ENCODE data around the gene L3MBTL1.

L3MBTL1 gene

DNA sequence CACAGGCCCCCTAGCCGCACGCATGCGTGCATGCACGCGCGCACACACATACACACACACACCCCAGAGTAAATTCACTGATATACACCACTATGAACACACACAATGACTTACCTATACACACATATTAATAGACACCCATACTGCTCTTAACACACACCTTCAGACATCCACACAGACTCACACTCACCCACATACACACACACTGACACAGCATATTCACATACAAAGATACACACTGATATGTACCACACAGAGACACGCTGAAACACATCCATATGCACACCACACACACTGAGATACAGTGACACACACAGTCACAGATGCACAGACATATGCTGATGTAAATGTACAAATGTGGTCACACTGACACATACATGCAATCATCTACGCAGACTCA is 57.0 kb downstream of the L3MBTL1 start:
- Histone ChIP-seq H3K9me3 (replicated peaks in 1 of 2; ENCODE audit: control insufficient read depth in 2 of 2, insufficient read depth in 1 of 2, low read depth in 1 of 2, low read length in 2 of 2) (no peaks in the 10 kb centered on the region), H2BK5ac (ENCODE audit: low read length) (no peak overlapping the region), H3K4me1 (ENCODE audit: control insufficient read depth in 2 of 2, insufficient read depth in 1 of 2, low read depth in 1 of 2, low read length in 2 of 2) (no peaks in the 10 kb centered on the region), H4K8ac (ENCODE audit: low read depth, low read length) (no peak overlapping the region), H3K9ac (ENCODE audit: low read depth, low read length, poor library complexity) (no peak overlapping the region), H2BK12ac (ENCODE audit: low read length) (no peak overlapping the region), H2AK5ac (ENCODE audit: low read depth, low read length) (no peak overlapping the region), H3K27me3 (ENCODE audit: control insufficient read depth in 3 of 3, insufficient read depth in 3 of 3, low read depth in 1 of 3, low read length in 3 of 3) (peaks cover 0 to 3% (median 0%) of the 10 kb centered on the region in 3 experiments), H4K91ac (ENCODE audit: low read depth, low read length, poor library complexity) (no peak overlapping the region), H2BK15ac (ENCODE audit: low read length) (no peak overlapping the region), H3K4me2 (ENCODE audit: insufficient read depth, low read length, poor library complexity, severe bottlenecking) (no peak overlapping the region), H3K79me1 (ENCODE audit: low read depth, low read length) (no peaks in the 10 kb centered on the region), H3K36me3 (replicated peaks in 1 of 2; ENCODE audit: control insufficient read depth in 2 of 2, insufficient read depth in 2 of 2, low read length in 2 of 2) (no peaks in the 10 kb centered on the region), H3K18ac (ENCODE audit: low read length) (no peak overlapping the region), H3K23ac (ENCODE audit: low read depth, low read length, poor library complexity) (no peak overlapping the region), H3K14ac (ENCODE audit: low read length) (no peak overlapping the region), H2BK120ac (ENCODE audit: low read depth, low read length) (no peak overlapping the region), H2AFZ (ENCODE audit: low read length) (no peak overlapping the region), H3K4ac (ENCODE audit: low read length) (no peak overlapping the region), H3K27ac (replicated peaks; ENCODE audit: low read length) (no peak overlapping the region), H3K4me3 (ENCODE audit: low read length in 2 of 2) (no peak overlapping the region)
- WGBS, 2 donors (ENCODE audit: extremely low coverage in 2 of 2, insufficient read length in 2 of 2, insufficient replicate concordance in 1 of 2) = no CpG with 5 or more reads among the region's 8 CpGs
- no peak for DNase-seq (ENCODE audit: low spot score)

DNA sequence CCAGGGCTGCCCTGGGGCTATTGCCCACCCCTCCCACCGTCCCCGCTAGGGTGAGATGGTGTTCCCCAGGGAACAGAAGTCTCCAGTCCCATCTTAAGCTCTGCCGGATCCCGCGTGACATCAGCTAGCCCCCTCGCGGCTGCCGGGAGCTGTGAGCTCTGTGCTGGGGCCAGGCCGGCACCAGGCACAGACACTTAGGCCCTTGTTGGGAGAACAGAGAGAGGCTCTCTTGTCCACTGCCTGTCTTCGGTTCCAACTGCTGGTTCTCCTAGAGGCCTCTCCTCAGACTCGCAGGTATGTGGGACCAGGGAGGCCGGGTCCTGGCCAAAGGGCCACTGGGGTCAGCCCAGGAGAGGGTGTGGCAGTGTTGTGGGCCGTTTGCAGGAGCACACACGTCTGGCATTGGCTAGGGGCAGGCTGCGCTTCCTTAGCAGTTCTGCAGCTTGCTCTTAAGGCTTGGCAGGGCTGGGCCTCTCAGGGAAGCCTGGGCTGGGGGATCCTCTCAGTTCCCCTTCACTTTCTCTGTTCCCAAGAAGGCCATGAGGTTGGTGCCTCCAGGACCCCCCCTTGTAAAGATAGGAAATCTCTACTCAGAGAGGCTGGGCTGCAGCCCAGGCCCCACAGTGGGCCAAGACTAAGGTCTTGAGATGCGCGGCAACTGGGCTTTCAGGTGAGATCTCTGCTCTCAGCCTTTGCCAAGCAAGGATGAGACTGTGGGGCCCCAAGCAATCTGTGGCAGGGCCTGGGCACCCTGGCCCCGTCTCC is 57.7 kb downstream of the L3MBTL1 start:
- no peak overlapping the region for H2BK12ac ChIP-seq (ENCODE audit: low read length)
- no peak overlapping the region for H2AK5ac ChIP-seq (ENCODE audit: low read depth, low read length)
- H3K79me1 ChIP-seq (ENCODE audit: low read depth, low read length) = no peaks in the 10 kb centered on the region
- peaks cover 0 to 3% (median 0%) of the 10 kb centered on the region in 3 experiments for H3K27me3 ChIP-seq (ENCODE audit: control insufficient read depth in 3 of 3, insufficient read depth in 3 of 3, low read depth in 1 of 3, low read length in 3 of 3)
- no peak for DNase-seq (ENCODE audit: low spot score)
- no peak overlapping the region for H4K91ac ChIP-seq (ENCODE audit: low read depth, low read length, poor library complexity)
- H3K9ac ChIP-seq (ENCODE audit: low read depth, low read length, poor library complexity) = no peak overlapping the region
- H3K9me3 ChIP-seq (replicated peaks in 1 of 2; ENCODE audit: control insufficient read depth in 2 of 2, insufficient read depth in 1 of 2, low read depth in 1 of 2, low read length in 2 of 2) = no peaks in the 10 kb centered on the region
- peak overlapping the region; percentile 25 for H3K18ac ChIP-seq (ENCODE audit: low read length)
- H3K23ac ChIP-seq (ENCODE audit: low read depth, low read length, poor library complexity) = no peak overlapping the region
- H3K36me3 ChIP-seq (replicated peaks in 1 of 2; ENCODE audit: control insufficient read depth in 2 of 2, insufficient read depth in 2 of 2, low read length in 2 of 2) = no peaks in the 10 kb centered on the region
- H3K14ac ChIP-seq (ENCODE audit: low read length) = no peak overlapping the region
- H4K8ac ChIP-seq (ENCODE audit: low read depth, low read length) = no peak overlapping the region
- no peak overlapping the region for H3K4me3 ChIP-seq (ENCODE audit: low read length in 2 of 2)
- H2AFZ ChIP-seq (ENCODE audit: low read length) = no peak overlapping the region
- no CpG with 5 or more reads among the region's 18 CpGs for WGBS, 2 donors (ENCODE audit: extremely low coverage in 2 of 2, insufficient read length in 2 of 2, insufficient replicate concordance in 1 of 2)
- no peak overlapping the region for H2BK5ac ChIP-seq (ENCODE audit: low read length)
- H3K4me1 ChIP-seq (ENCODE audit: control insufficient read depth in 2 of 2, insufficient read depth in 1 of 2, low read depth in 1 of 2, low read length in 2 of 2) = no peaks in the 10 kb centered on the region
- H3K4ac ChIP-seq (ENCODE audit: low read length) = no peak overlapping the region
- no peak overlapping the region for H3K27ac ChIP-seq (replicated peaks; ENCODE audit: low read length)
- H2BK15ac ChIP-seq (ENCODE audit: low read length) = no peak overlapping the region
- no peak overlapping the region for H2BK120ac ChIP-seq (ENCODE audit: low read depth, low read length)
- no peak overlapping the region for H3K4me2 ChIP-seq (ENCODE audit: insufficient read depth, low read length, poor library complexity, severe bottlenecking)

DNA sequence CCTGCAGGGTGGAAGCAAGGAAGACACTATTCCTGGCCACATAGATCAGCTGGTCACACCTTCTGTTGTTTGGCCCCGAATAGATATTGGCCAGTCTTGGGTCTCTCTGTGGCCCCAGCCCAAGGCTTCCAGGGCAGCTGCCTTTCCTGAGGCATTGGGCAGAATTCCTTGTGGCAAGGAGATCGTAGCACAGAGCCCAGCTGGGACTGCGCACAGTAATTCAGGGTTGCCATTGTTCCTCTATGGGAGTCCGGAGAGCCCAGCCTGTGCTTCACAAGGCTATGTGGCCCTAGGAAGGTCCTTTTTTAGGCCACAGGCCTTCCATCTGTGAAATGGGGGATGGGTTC is 58.2 kb downstream of the L3MBTL1 start:
- Histone ChIP-seq H3K14ac (ENCODE audit: low read length) (no peak overlapping the region), H3K9ac (ENCODE audit: low read depth, low read length, poor library complexity) (no peak overlapping the region), H3K4ac (ENCODE audit: low read length) (peak overlapping the region; percentile 44), H3K36me3 (replicated peaks in 1 of 2; ENCODE audit: control insufficient read depth in 2 of 2, insufficient read depth in 2 of 2, low read length in 2 of 2) (no peaks in the 10 kb centered on the region), H3K4me1 (ENCODE audit: control insufficient read depth in 2 of 2, insufficient read depth in 1 of 2, low read depth in 1 of 2, low read length in 2 of 2) (no peaks in the 10 kb centered on the region), H3K9me3 (replicated peaks in 1 of 2; ENCODE audit: control insufficient read depth in 2 of 2, insufficient read depth in 1 of 2, low read depth in 1 of 2, low read length in 2 of 2) (no peaks in the 10 kb centered on the region), H3K27me3 (ENCODE audit: control insufficient read depth in 3 of 3, insufficient read depth in 3 of 3, low read depth in 1 of 3, low read length in 3 of 3) (peaks cover 0 to 3% (median 0%) of the 10 kb centered on the region in 3 experiments), H2BK15ac (ENCODE audit: low read length) (no peak overlapping the region), H2AK5ac (ENCODE audit: low read depth, low read length) (no peak overlapping the region), H2BK5ac (ENCODE audit: low read length) (no peak overlapping the region), H3K4me2 (ENCODE audit: insufficient read depth, low read length, poor library complexity, severe bottlenecking) (no peak overlapping the region), H2BK120ac (ENCODE audit: low read depth, low read length) (no peak overlapping the region), H3K27ac (replicated peaks; ENCODE audit: low read length) (no peak overlapping the region), H4K91ac (ENCODE audit: low read depth, low read length, poor library complexity) (no peak overlapping the region), H2BK12ac (ENCODE audit: low read length) (no peak overlapping the region), H4K8ac (ENCODE audit: low read depth, low read length) (no peak overlapping the region), H3K18ac (ENCODE audit: low read length) (no peak overlapping the region), H3K4me3 (ENCODE audit: low read length in 2 of 2) (no peak overlapping the region), H3K23ac (ENCODE audit: low read depth, low read length, poor library complexity) (no peak overlapping the region), H3K79me1 (ENCODE audit: low read depth, low read length) (no peaks in the 10 kb centered on the region), H2AFZ (ENCODE audit: low read length) (no peak overlapping the region)
- no CpG with 5 or more reads among the region's 4 CpGs for WGBS, 2 donors (ENCODE audit: extremely low coverage in 2 of 2, insufficient read length in 2 of 2, insufficient replicate concordance in 1 of 2)
- DNase-seq (ENCODE audit: low spot score) = no peak

DNA sequence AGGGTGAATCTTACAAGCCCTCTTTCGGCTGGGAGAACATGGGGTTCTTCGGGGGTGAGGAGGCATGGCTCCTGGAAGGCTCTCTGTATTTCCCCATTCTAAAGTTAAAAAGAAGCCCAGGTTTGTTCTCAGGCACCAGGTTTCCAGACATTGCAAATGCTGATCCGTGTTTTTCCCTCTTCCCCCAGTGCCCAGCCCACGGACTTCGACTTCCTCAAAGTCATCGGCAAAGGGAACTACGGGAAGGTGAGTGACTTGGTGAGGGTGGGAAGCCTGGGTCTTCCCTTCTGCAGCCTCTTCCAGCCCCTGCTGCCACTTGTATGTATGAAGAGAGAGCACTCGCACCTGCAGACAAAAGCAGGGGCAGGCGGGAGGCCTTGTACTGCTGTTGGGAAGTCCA is 60.0 kb downstream of the L3MBTL1 start:
- Histone ChIP-seq H3K4me1 (ENCODE audit: control insufficient read depth in 2 of 2, insufficient read depth in 1 of 2, low read depth in 1 of 2, low read length in 2 of 2) (no peaks in the 10 kb centered on the region), H3K9ac (ENCODE audit: low read depth, low read length, poor library complexity) (no peak overlapping the region), H3K4me3 (ENCODE audit: low read length in 2 of 2) (no peak overlapping the region), H2BK5ac (ENCODE audit: low read length) (no peak overlapping the region), H3K27ac (replicated peaks; ENCODE audit: low read length) (no peak overlapping the region), H3K9me3 (replicated peaks in 1 of 2; ENCODE audit: control insufficient read depth in 2 of 2, insufficient read depth in 1 of 2, low read depth in 1 of 2, low read length in 2 of 2) (no peaks in the 10 kb centered on the region), H2BK12ac (ENCODE audit: low read length) (no peak overlapping the region), H2AFZ (ENCODE audit: low read length) (no peak overlapping the region), H3K14ac (ENCODE audit: low read length) (no peak overlapping the region), H3K4me2 (ENCODE audit: insufficient read depth, low read length, poor library complexity, severe bottlenecking) (no peak overlapping the region), H3K79me1 (ENCODE audit: low read depth, low read length) (no peaks in the 10 kb centered on the region), H2BK120ac (ENCODE audit: low read depth, low read length) (no peak overlapping the region), H3K27me3 (ENCODE audit: control insufficient read depth in 3 of 3, insufficient read depth in 3 of 3, low read depth in 1 of 3, low read length in 3 of 3) (peaks cover 0 to 3% (median 0%) of the 10 kb centered on the region in 3 experiments), H2AK5ac (ENCODE audit: low read depth, low read length) (no peak overlapping the region), H2BK15ac (ENCODE audit: low read length) (no peak overlapping the region), H3K18ac (ENCODE audit: low read length) (no peak overlapping the region), H3K36me3 (replicated peaks in 1 of 2; ENCODE audit: control insufficient read depth in 2 of 2, insufficient read depth in 2 of 2, low read length in 2 of 2) (no peaks in the 10 kb centered on the region), H4K91ac (ENCODE audit: low read depth, low read length, poor library complexity) (no peak overlapping the region), H3K23ac (ENCODE audit: low read depth, low read length, poor library complexity) (no peak overlapping the region), H4K8ac (ENCODE audit: low read depth, low read length) (no peak overlapping the region), H3K4ac (ENCODE audit: low read length) (no peak overlapping the region)
- no CpG with 5 or more reads among the region's 9 CpGs for WGBS, 2 donors (ENCODE audit: extremely low coverage in 2 of 2, insufficient read length in 2 of 2, insufficient replicate concordance in 1 of 2)
- no peak for DNase-seq (ENCODE audit: low spot score)

All from neuronal stem cell (in vitro differentiated cells).